ENCODE results near the gene FAM193A. TPM values are rescaled to one million over a fixed set of nuclear protein-coding genes. Genes with fewer than 3 reads are reported as not detected.
A peak's percentile ranks its signal among the peaks of the same experiment; 100 is the strongest.
"Not testable (repeated sequence)": the region's sequence is repeated elsewhere in the genome, so short reads cannot be mapped to it uniquely, and the experiment has no call there.

The FAM193A gene
- total RNA-seq, 1 donor from 2014 or later: 19.3 TPM

DNA sequence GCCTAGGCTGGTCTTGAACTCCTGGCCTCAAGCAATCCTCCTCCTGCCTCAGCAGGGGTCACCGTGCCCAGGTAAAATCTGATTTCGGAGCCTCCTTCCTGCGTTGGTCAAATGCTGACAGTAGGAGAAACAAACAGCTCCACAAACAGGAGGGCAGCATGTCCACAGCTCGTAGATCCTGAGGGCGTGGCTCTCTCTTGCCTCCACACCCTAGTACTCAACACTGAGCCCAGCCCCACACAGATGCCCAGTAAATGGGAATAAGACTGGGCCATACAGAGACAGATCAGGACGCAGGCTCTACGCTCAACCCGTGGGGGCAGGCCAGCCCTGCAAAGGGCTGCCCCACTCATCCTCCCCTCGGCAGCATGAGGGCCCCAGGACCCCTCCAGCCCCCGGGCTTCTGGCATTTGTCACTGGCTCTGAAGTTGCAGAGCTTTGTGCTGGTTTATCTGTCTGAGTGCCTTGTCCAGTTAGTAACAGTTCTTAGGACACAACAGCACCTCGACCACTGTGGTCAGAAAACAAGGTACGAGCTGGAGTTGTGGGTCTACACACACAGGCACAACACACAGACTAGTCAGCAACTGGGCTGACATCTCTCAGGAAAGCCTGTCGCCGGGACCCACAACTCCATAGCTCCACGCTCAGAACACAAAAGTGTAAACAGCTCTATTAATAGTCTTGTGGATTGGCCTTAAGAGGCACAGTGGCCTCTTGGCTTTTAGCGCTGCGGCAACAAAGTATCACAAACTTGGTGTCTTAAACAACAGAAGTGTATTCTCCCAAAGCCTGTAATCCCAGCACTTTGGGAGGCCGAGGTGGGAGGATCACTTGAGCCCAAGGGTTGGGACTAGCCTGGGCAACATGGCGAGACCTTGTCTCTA lies 214.5 kb downstream of the FAM193A start:
- no peak for DNase-seq

DNA sequence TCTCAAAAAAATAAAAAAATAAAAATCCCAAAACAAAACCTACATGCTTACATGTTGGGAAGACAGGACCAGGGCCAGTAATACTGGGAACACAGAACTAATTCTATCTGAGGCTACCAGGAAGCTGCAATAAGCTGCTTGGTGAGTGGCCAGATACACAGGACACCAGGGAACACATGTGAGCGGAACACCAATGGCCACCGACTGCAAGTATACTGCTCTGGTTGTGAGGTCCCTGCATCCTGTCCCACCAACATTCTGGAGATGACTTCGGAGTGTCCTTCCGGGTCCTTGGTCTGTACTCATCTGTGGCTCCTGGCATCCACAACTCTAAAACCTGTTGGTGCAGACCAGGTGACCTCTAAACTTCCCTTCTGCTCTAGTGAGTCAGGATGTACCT lies 217.0 kb downstream of the FAM193A start:
- DNase-seq: no peak

DNA sequence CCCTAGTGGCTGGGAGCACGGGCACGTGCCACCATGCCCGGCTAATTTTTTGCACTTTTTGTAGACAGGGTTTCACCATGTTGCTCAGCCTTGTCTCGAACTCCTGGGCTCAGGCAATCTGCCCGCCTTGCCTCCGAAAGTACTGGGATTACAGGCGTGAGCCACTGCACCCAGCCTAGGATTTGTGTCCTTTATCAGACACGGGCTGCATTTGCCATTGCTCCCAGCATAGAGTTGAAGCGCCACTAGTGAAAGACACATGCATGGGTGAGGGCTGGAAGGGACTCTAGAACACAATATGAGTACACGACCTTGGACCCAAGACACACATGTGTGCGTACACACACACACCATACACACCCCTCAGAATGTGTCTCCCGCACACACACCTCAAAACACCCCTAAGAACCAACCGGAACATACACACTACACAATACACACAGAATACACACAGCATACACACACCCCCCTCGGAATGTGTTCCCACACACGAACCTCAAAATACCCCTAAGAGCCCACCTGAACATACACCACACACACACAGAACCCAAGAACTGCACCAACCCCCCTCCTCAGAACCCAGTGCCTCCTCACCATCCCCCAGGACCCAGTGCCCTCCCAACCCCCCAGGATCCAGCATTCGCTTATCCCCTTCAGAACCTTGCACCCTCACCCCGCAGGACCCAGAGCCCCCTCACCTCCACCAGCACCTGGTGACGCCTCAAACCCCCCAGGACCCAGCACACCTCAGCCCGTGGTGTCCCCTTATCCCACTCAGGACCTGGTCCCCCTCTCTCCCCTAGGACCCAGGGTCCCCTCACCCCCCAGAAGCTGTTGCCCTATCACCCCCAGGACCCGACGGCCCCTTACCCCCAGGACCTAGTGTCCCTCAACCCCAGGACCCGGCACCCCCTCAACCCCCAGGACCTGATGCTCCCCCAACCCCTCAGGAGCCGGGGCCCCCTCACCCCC lies 218.7 kb downstream of the FAM193A start:
- DNase-seq: no peak

DNA sequence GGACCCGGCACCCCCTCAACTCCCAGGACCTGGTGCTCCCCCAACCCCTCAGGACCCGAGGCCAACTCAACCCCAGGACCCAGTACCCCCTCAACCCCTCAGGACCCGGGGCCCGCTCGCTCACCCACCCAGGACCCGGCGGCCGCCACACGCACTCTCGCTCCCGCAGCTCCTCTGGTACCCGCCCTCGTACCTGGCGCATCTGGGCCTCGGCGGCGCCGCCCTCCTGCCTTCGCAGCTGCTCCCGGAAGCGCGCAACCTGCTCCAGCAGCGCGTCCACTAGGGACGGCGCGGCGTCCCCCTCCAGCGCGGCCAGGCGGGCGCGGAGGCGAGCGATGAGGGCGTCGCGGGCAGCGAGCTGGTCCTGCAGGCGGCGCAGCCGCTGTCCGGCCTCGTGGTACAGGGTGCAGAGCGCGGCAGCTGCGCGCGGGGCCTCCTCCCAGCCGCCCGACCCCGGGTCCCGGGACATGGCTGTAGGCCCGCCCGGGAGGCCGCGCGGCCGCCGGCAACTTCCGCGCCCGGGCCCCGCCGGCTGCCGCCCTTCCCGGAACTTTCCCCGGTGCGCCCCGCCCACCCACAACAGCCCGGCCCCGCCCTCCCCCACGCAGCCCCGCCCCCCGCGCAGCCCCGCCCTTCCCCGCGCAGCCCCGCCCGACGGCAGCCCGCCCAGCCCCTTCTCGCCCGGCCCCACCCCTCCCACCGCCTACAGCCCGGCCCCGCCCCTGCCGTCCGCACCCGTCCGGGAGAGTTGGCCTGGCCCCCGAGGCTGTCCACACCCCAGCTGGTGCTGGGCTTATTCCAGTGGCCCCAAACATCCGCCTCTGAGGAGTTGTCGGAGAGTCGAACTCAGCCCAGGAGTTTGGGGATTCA lies 219.6 kb downstream of the FAM193A start, which contains the start of gene TNIP2:
TNIP2 (minus strand) TSS at position 516 of the 870 bp plus-strand sequence; CDS start at position 469, 47 bp downstream.
- DNase-seq: peak; percentile 56

GRCh38 chr4:2756691-2757350 lies 220.4 kb downstream of the FAM193A start:
- DNase-seq: no peak

DNA sequence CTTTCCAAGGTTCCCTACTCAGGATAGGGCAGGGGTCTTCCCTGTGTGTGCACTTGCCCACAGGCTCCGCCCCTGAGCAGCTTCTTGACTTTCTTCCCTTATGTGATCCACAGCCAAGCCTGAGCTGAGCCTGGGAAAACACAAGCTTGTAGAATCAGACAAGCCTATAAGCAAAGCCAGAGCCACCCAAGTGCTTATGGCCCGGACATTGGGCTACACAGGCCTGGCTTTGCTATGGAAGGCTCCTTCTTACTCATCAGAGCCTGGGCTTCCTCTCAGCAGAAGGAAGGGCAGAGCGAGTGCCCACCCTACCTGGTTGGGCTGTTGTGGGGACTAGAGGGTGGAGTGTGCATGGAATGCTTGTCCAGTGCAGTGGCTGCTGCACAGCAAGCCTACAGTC lies 221.0 kb downstream of the FAM193A start:
- no peak for DNase-seq

DNA sequence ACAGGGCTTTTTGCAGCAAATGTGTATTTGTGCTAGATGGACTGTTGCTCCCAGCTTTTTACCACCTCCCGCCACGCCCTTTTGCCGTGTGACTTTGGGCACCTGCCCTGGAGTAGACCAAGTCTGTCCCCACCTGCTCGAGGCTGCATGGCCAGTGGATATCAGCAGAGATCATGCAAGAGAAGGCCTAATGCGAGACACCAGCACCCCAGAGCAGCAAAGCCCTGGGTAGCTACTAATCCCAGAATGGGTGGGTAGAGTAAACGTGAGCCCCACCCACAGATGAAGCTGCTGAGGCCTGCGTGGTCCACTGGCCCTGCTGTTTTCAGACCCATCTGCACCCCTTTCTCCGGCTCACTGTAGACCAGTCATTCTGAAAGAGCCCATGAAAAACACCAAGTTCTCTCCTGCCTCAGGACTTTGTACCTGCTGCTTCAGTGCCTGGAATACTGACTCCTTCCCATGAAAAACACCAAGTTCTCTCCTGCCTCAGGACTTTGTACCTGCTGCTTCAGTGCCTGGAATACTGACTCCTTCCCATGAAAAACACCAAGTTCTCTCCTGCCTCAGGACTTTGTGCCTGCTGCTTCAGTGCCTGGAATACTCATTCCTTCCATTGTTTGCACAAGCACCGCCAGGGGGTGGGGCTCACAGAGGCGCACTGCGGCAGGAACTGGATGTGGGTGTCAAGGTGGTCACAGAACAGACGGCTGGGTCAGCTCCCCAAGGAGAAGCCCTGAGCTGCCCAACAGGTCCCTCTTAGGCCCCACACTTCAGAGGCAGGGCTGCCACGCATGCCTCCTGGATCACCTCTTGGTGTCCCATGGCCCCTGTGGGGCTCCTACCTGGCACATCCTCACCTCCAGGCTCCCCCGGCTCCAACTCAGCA lies 224.8 kb downstream of the FAM193A start:
- DNase-seq: no peak

DNA sequence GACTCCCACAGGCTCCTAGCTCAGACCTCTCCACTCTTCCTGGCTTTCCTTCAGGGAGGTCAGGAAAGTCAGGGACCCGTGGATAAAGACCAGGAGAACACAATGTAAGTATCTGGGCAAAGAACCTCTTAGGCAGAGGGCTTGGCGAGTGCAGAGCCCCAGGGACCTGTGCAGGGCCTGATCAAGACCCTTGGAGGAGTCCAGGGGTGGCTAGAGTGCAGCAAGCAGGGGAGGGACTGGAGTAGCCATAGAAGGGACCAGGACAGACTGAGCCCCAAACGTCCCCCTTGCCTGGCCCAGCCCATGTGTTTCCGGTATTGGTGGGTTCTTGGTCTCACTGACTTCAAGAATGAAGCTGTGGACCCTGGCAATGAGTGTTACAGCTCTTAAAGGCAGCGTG lies 225.6 kb downstream of the FAM193A start:
- DNase-seq: no peak

GRCh38 chr4:2762486-2763370 lies 226.3 kb downstream of the FAM193A start:
- not testable (repeated sequence) for DNase-seq

DNA sequence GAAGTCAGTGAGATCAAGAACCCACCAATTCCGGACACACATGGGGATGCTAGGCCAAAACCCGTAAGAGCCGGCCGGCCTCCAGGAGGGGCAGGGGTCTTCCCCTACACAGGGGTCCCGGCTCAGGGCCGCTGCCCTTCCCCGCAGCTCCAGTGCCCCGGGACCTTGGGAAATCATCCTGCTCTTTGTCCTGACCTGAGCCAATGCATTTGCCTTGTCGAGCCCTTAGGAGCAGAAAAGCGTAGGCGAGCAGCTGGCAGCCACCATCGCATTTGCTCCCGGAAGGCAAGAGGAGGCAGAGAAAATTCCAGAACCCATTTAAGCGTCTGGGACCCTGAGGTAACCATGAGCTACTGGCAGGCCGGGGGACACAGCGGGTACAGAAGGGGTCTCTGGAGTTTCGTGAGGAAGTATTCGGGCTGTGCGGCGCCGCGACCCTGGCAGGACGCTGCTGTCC lies 227.1 kb downstream of the FAM193A start:
- DNase-seq: no peak

DNA sequence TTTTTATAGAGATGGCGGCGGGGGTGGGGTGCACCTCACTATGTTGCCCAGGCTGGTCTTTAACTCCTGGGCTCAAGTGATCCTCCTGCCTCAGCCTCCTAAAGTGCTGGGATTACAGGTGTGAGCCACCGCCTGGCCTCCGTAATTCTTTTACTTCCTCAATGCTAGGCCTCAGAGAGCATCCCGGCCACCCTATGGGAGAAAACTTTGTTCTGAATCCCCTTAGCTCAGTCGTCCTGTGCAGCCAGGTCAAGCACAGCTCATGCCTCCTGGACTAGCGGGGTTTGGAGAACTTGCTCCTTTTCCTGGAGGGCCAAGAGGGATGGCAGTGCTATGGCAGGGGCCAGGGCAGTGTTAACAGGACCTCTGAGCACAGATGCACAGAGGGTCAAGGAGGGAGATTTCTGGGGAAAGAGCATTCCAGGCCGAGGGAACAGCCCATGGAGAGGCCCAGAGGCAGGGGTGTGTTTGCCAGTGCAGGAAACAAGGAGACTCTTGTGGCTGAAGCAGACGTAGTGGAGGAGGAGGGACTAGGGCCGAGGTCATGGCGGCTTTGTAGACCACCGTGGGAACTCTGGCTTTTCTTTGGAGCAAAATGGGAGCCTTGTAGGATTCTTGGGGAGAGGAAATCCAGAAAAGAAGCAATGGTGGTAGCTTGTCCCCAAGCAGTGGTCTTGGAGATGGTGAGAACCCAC lies 229.5 kb downstream of the FAM193A start:
- no peak for DNase-seq

- no peak for DNase-seq
These were observed 230.7 kb downstream of the FAM193A start for GRCh38 chr4:2767046-2767704.

GRCh38 chr4:2767705-2768074 lies 231.2 kb downstream of the FAM193A start:
- no peak for DNase-seq

GRCh38 chr4:2768124-2768523 lies 231.7 kb downstream of the FAM193A start:
- DNase-seq: no peak

- DNase-seq: no peak
These were observed 232.5 kb downstream of the FAM193A start for GRCh38 chr4:2768921-2769336.

- DNase-seq: no peak
These were observed 234.8 kb downstream of the FAM193A start for GRCh38 chr4:2771264-2771663.

DNA sequence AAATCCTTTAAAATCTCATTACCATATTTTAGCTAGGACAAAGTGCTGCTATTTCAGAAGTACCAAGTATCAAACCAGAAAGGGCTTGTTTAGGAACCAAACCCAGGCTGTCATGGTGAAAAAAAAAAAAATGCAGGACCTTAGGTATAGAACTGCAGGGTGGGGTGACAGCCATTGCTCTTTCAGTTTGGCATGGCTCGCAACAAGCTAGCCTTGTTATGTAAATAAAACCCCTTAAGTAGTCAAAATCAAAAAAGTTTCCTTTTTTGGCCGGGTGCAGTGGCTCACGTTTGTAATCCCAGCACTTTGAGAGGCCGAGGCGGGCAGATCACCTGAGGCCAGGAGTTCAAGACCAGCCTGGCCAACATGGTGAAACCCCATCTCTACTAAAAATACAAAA lies 244.2 kb downstream of the FAM193A start:
- DNase-seq: not testable (repeated sequence)

- DNase-seq: no peak
These were observed 245.5 kb downstream of the FAM193A start for GRCh38 chr4:2781911-2782310.
